SK-N-SH (cell line): Measurements from ENCODE around the gene EFNA3. TPM values are rescaled to one million over a fixed set of nuclear protein-coding genes. Genes with fewer than 3 reads are reported as not detected.

Experiments used
- CTCF ChIA-PET: fragments of 300-600, 350-600 bp; formaldehyde crosslinking; extraction: SDS; loops from one replicate; lab custom pipeline; 2021; lab: Yijun Ruan, JAX
- POLR2A ChIA-PET: fragments of 350-600 bp; sonication (Branson Sonifier 250); formaldehyde crosslinking; extraction: SDS; loops from one replicate; lab custom pipeline; 2020; ENCODE audit warnings: antibody characterized with exemption, inconsistent platforms; lab: Yijun Ruan, JAX
- DNase-seq: peaks from one replicate; pipeline ENCODE4 v3.0.0; 2012
- H2AFZ ChIP-seq: fragments of 200-600 bp; sonication (generic); 2 replicates; pipeline ENCODE4 v1.8.1; 2016; ENCODE audit warnings: antibody characterized with exemption, mild to moderate bottlenecking, low read depth
- H3F3A ChIP-seq: fragments of 200-600 bp; sonication (generic); replicated peaks from 2 replicates; pipeline ENCODE3; 2016; ENCODE audit warnings: antibody characterized with exemption, mild to moderate bottlenecking; ENCODE audit not compliant: insufficient read depth
- H3K27ac ChIP-seq, 2 experiments: fragments of 200-500 bp in 1 of 2; fragments of 200-600 bp in 1 of 2; sonication (Bioruptor generic) in 1 of 2; sonication (generic), shearing (Covaris generic) in 1 of 2; 2 replicates each; pipeline versions ENCODE4 v1.5.1 to v1.6.1; 2014 to 2016; ENCODE audit warnings: low read depth in 2 of 2, inconsistent platforms in 1 of 2, low read length in 1 of 2, mild to moderate bottlenecking in 1 of 2, mixed read lengths in 1 of 2
- H3K27me3 ChIP-seq: fragments of 200-600 bp; sonication (generic), shearing (Covaris generic); 2 replicates; pipeline ENCODE4 v1.6.1; 2016; ENCODE audit warnings: mixed run types; ENCODE audit not compliant: insufficient read depth
- H3K36me3 ChIP-seq, 2 experiments: fragments of 200-500 bp in 1 of 2; fragments of 200-600 bp in 1 of 2; sonication (Bioruptor generic) in 1 of 2; sonication (generic) in 1 of 2; replicated peaks in 1 of 2; 2 replicates each; pipeline versions ENCODE3 to v1.5.1; 2014 to 2016; ENCODE audit warnings: low read length in 1 of 2, mild to moderate bottlenecking in 1 of 2; ENCODE audit not compliant: insufficient read depth in 2 of 2, control insufficient read depth in 1 of 2
- H3K4me1 ChIP-seq, 2 experiments: fragments of 200-500 bp in 1 of 2; fragments of 200-600 bp in 1 of 2; sonication (Bioruptor generic) in 1 of 2; sonication (generic), shearing (Covaris generic) in 1 of 2; 2 replicates each; pipeline versions ENCODE4 v1.5.1 to v1.6.1; 2014 to 2016; ENCODE audit warnings: low read depth in 1 of 2, low read length in 1 of 2, mixed run types in 1 of 2; ENCODE audit not compliant: insufficient read depth in 2 of 2, control insufficient read depth in 1 of 2
- H3K4me2 ChIP-seq: fragments of 200-600 bp; sonication (generic), shearing (Covaris generic); 2 replicates; pipeline ENCODE4 v1.6.1; 2017; ENCODE audit warnings: mixed run types
- H3K4me3 ChIP-seq, 2 experiments: fragments of 200-500 bp in 1 of 2; fragments of 200-600 bp in 1 of 2; sonication (Bioruptor generic) in 1 of 2; sonication (generic), shearing (Covaris generic) in 1 of 2; 2 replicates each; pipeline versions ENCODE4 v1.5.1 to v1.8.1; 2014 to 2016; ENCODE audit warnings: low read depth in 2 of 2, inconsistent platforms in 1 of 2, low read length in 1 of 2, mild to moderate bottlenecking in 1 of 2, mixed read lengths in 1 of 2, moderate library complexity in 1 of 2
- H3K79me2 ChIP-seq: fragments of 200-600 bp; sonication (generic); 2 replicates; pipeline ENCODE4 v1.8.1; 2017; ENCODE audit warnings: mild to moderate bottlenecking; ENCODE audit not compliant: insufficient read depth
- H3K9ac ChIP-seq: fragments of 200-600 bp; sonication (generic); 2 replicates; pipeline ENCODE4 v1.6.1; 2017; ENCODE audit warnings: mixed run types
- H3K9me2 ChIP-seq: fragments of 200-600 bp; sonication (generic); 2 replicates; pipeline ENCODE4 v1.6.1; 2017; ENCODE audit warnings: mixed run types
- H3K9me3 ChIP-seq: fragments of 200-600 bp; sonication (generic); 2 replicates; pipeline ENCODE4 v1.6.1; 2017; ENCODE audit warnings: mixed run types, mild to moderate bottlenecking, moderate library complexity
- H4K20me1 ChIP-seq: fragments of 200-600 bp; sonication (generic); 2 replicates; pipeline ENCODE4 v1.6.1; 2017; ENCODE audit warnings: mild to moderate bottlenecking, mixed run types; ENCODE audit not compliant: insufficient read depth
- CHD2 ChIP-seq: fragments of 150-350 bp; IDR thresholded peaks from 2 replicates; pipeline ENCODE4 v1.6.1; 2018; ENCODE audit warnings: low read length; ENCODE audit not compliant: partially characterized antibody
- CTCF ChIP-seq: fragments of 200-600 bp; sonication (generic); IDR thresholded peaks from 2 replicates; pipeline ENCODE4 v1.6.1; 2017; ENCODE audit warnings: antibody characterized with exemption, mild to moderate bottlenecking, moderate library complexity
- FOXJ3 ChIP-seq: sonication (generic); formaldehyde crosslinking; IDR thresholded peaks from 2 replicates; pipeline ENCODE4 v1.5.1; 2020; ENCODE audit warnings: mild to moderate bottlenecking, missing genetic modification reagents
- FOXM1 ChIP-seq: IDR thresholded peaks from 2 replicates; pipeline ENCODE4 v1.4.0; 2012; ENCODE audit warnings: low read depth, mild to moderate bottlenecking
- GABPA ChIP-seq: IDR thresholded peaks from 2 replicates; pipeline ENCODE4 v1.4.0; 2012; ENCODE audit warnings: low read depth, mild to moderate bottlenecking
- JUND ChIP-seq: IDR thresholded peaks from 2 replicates; pipeline ENCODE4 v1.4.0; 2012
- MAX ChIP-seq: IDR thresholded peaks from 2 replicates; pipeline ENCODE4 v1.4.0; 2012; ENCODE audit warnings: low read depth
- MEF2A ChIP-seq: IDR thresholded peaks from 2 replicates; pipeline ENCODE4 v1.4.0; 2012; ENCODE audit warnings: low read depth, borderline replicate concordance
- MXI1 ChIP-seq: IDR thresholded peaks from 2 replicates; pipeline ENCODE4 v1.6.1; 2012; ENCODE audit warnings: mild to moderate bottlenecking, low read depth, low read length, improper control_type of control experiment
- NRF1 ChIP-seq: IDR thresholded peaks from 2 replicates; pipeline ENCODE4 v1.6.1; 2012; ENCODE audit warnings: low read depth, mild to moderate bottlenecking, low read length
- POLR2AphosphoS5 ChIP-seq: IDR thresholded peaks from 2 replicates; pipeline ENCODE4 v1.6.1; 2012; ENCODE audit warnings: low read depth, low read length
- RCOR1 ChIP-seq: fragments of 150-350 bp; IDR thresholded peaks from 2 replicates; pipeline ENCODE4 v1.6.1; 2017; ENCODE audit warnings: antibody characterized with exemption, low read length
- RXRA ChIP-seq: IDR thresholded peaks from 2 replicates; pipeline ENCODE4 v1.4.0; 2012; ENCODE audit warnings: low read depth, mild to moderate bottlenecking, borderline replicate concordance
- SIN3A ChIP-seq: IDR thresholded peaks from 2 replicates; pipeline ENCODE4 v1.6.1; 2012; ENCODE audit warnings: low read depth, mild to moderate bottlenecking, low read length, moderate library complexity, borderline replicate concordance
- TAF1 ChIP-seq: IDR thresholded peaks from 2 replicates; pipeline ENCODE4 v1.6.1; 2012; ENCODE audit warnings: low read depth, mild to moderate bottlenecking, low read length, moderate library complexity, borderline replicate concordance
- TEAD4 ChIP-seq: IDR thresholded peaks from 2 replicates; pipeline ENCODE4 v1.4.0; 2012; ENCODE audit warnings: mild to moderate bottlenecking, borderline replicate concordance; ENCODE audit not compliant: insufficient read depth
- USF1 ChIP-seq: IDR thresholded peaks from 2 replicates; pipeline ENCODE4 v1.4.0; 2012; ENCODE audit warnings: low read depth, borderline replicate concordance
- YY1 ChIP-seq: IDR thresholded peaks from 2 replicates; pipeline ENCODE4 v1.4.0; 2012; ENCODE audit warnings: low read depth, mild to moderate bottlenecking
- WGBS: methylation state at CpG from one replicate; pipeline ENCODE4 v1.1.6; 2017; ENCODE audit warnings: low lambda C conversion rate; 5-methylcytosine and 5-hydroxymethylcytosine counted together
- polyA plus RNA-seq, 3 experiments: library from polyadenylated mRNA; depleted of rRNA; stranded (reverse); fragments of >200 nt; gene quantifications; 2 replicates each; pipeline ENCODE4 v1.2.3, GENCODE V29; 2012
- TF ChIP-seq, protein P1 (sequence below): IDR thresholded peaks from 2 replicates; pipeline ENCODE4 v1.6.1; 2012; ENCODE audit warnings: mild to moderate bottlenecking, low read depth, low read length, moderate library complexity
- TF ChIP-seq, protein P2 (sequence below): fragments of 150-350 bp; IDR thresholded peaks from 2 replicates; pipeline ENCODE4 v1.6.1; 2016; ENCODE audit warnings: mild to moderate bottlenecking, low read depth, low read length

EFNA3 gene
- polyA plus RNA-seq, 1 of the 3 experiments (the other 2 are of a cell fraction): 6.0 TPM

- H4K20me1 ChIP-seq: no peaks in the 10 kb centered on the region
- H3K9ac ChIP-seq: peak within 1 kb of the TSS; percentile 89
- H3K9me2 ChIP-seq: no peaks in the 10 kb centered on the region
- peak within 1 kb of the TSS; percentile 81 for H2AFZ ChIP-seq
- H3K27ac ChIP-seq: peak within 1 kb of the TSS; percentile 96 to 98
- peaks cover 17 to 34% of the 10 kb centered on the region in 2 experiments for H3K36me3 ChIP-seq
- ChIA-PET CTCF (interaction anchor here (0.7 to 5.6 kb wide), 12 partner anchors 11 to 286 kb away, joined by 3 to 43 read pairs (median 4); partner anchors contain the start of genes KRTCAP2, MTX1 and THBS3), POLR2A (interaction anchor here (1.0 to 1.6 kb wide), 3 partner anchors 32 to 44 kb away, joined by 3 to 5 read pairs (median 4); partner anchors contain the start of genes KRTCAP2 and TRIM46)
- H3K4me1 ChIP-seq: peaks cover 6 to 38% of the 10 kb centered on the region in 2 experiments; a peak in 3 of 4 replicates
- peaks cover 36% of the 10 kb centered on the region for H3F3A ChIP-seq
- TF ChIP-seq SIN3A (0 out of 2 replicates have a peak, but pooled peaks have one; percentile 50), CHD2 (peak; percentile 11), MEF2A (no peak), GABPA (peak; percentile 83), MXI1 (no peak; the same call in 1 of the 2 replicates), POLR2AphosphoS5 (peak; percentile 85), MAX (peak; percentile 77), JUND (no peak), RCOR1 (peak; percentile 8; the same call in 1 of the 2 replicates), TAF1 (peak; percentile 76; the same call in 1 of the 2 replicates), NRF1 (peak; percentile 61)
- TF ChIP-seq, protein P1, sequence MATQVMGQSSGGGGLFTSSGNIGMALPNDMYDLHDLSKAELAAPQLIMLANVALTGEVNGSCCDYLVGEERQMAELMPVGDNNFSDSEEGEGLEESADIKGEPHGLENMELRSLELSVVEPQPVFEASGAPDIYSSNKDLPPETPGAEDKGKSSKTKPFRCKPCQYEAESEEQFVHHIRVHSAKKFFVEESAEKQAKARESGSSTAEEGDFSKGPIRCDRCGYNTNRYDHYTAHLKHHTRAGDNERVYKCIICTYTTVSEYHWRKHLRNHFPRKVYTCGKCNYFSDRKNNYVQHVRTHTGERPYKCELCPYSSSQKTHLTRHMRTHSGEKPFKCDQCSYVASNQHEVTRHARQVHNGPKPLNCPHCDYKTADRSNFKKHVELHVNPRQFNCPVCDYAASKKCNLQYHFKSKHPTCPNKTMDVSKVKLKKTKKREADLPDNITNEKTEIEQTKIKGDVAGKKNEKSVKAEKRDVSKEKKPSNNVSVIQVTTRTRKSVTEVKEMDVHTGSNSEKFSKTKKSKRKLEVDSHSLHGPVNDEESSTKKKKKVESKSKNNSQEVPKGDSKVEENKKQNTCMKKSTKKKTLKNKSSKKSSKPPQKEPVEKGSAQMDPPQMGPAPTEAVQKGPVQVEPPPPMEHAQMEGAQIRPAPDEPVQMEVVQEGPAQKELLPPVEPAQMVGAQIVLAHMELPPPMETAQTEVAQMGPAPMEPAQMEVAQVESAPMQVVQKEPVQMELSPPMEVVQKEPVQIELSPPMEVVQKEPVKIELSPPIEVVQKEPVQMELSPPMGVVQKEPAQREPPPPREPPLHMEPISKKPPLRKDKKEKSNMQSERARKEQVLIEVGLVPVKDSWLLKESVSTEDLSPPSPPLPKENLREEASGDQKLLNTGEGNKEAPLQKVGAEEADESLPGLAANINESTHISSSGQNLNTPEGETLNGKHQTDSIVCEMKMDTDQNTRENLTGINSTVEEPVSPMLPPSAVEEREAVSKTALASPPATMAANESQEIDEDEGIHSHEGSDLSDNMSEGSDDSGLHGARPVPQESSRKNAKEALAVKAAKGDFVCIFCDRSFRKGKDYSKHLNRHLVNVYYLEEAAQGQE: no peak
- H3K4me2 ChIP-seq: peak within 1 kb of the TSS; percentile 91
- H3K4me3 ChIP-seq: peak within 1 kb of the TSS; percentile 72 to 73
- WGBS: 2% methylated on average over 49 of the region's 52 CpGs
- peak; percentile 97 for DNase-seq
- no peaks in the 10 kb centered on the region for H3K9me3 ChIP-seq
- H3K79me2 ChIP-seq: peaks cover 42% of the 10 kb centered on the region
- no peaks in the 10 kb centered on the region for H3K27me3 ChIP-seq
These were observed 56.9 kb downstream of the EFNA3 start, which contains the start of gene SLC50A1 for GRCh38 chr1:155135415-155136028. Gene SLC50A1, plus strand, starts transcription at chr1:155135852. Its CDS starts 60 bp downstream, at chr1:155135912.

- H3K36me3 ChIP-seq: peaks cover 17 to 29% of the 10 kb centered on the region in 2 experiments
- CTCF ChIA-PET: interaction anchor here (0.8 to 5.6 kb wide), 8 partner anchors 10 to 56 kb away, joined by 3 to 43 read pairs (median 8); partner anchors contain the start of gene KRTCAP2
- TF ChIP-seq FOXJ3 (no peak), TEAD4 (no peak), CTCF (no peak), FOXM1 (no peak), RXRA (no peak), YY1 (no peak), POLR2AphosphoS5 (no peak), USF1 (no peak)
- TF ChIP-seq, protein P2, sequence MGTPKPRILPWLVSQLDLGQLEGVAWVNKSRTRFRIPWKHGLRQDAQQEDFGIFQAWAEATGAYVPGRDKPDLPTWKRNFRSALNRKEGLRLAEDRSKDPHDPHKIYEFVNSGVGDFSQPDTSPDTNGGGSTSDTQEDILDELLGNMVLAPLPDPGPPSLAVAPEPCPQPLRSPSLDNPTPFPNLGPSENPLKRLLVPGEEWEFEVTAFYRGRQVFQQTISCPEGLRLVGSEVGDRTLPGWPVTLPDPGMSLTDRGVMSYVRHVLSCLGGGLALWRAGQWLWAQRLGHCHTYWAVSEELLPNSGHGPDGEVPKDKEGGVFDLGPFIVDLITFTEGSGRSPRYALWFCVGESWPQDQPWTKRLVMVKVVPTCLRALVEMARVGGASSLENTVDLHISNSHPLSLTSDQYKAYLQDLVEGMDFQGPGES: no peak
These were observed 58.1 kb downstream of the EFNA3 start for GRCh38 chr1:155136748-155137147.

More at GRCh38 chr1:155136748-155137147, 58.1 kb downstream of the EFNA3 start:
- Histone ChIP-seq H3K9ac (peak overlapping the region; percentile 89), H2AFZ (peak overlapping the region; percentile 81), H3K27me3 (no peaks in the 10 kb centered on the region), H3K4me2 (peak overlapping the region; percentile 91), H4K20me1 (no peaks in the 10 kb centered on the region), H3K9me3 (no peaks in the 10 kb centered on the region), H3K27ac (peak overlapping the region; percentile 74 to 96; a peak in 3 of 4 replicates), H3F3A (peaks cover 29% of the 10 kb centered on the region), H3K79me2 (peaks cover 42% of the 10 kb centered on the region), H3K9me2 (no peaks in the 10 kb centered on the region), H3K4me1 (peaks cover 6 to 36% of the 10 kb centered on the region in 2 experiments; a peak in 3 of 4 replicates), H3K4me3 (peak overlapping the region; percentile 72 to 73)
- POLR2A ChIA-PET: interaction anchor here (1.1 kb wide), 1 partner anchor 37 kb away, joined by 3 read pairs; the partner anchor contains the start of genes KRTCAP2 and TRIM46
- DNase-seq: no peak
- WGBS: 45% methylated on average over 6 of the region's 6 CpGs
